GM18499 (cell line): Measurements from ENCODE around the gene TNFSF4.
"Not testable (repeated sequence)": the region's sequence is repeated elsewhere in the genome, so short reads cannot be mapped to it uniquely, and the experiment has no call there.

ENCODE experiments used
- ATAC-seq: cut with Tn5 transposase; IDR thresholded peaks from one replicate; pipeline ENCODE4 v1.9.1; 2021; ENCODE audit warnings: moderate number of reproducible peaks; ENCODE audit not compliant: insufficient read depth, unreplicated experiment

The TNFSF4 gene

DNA sequence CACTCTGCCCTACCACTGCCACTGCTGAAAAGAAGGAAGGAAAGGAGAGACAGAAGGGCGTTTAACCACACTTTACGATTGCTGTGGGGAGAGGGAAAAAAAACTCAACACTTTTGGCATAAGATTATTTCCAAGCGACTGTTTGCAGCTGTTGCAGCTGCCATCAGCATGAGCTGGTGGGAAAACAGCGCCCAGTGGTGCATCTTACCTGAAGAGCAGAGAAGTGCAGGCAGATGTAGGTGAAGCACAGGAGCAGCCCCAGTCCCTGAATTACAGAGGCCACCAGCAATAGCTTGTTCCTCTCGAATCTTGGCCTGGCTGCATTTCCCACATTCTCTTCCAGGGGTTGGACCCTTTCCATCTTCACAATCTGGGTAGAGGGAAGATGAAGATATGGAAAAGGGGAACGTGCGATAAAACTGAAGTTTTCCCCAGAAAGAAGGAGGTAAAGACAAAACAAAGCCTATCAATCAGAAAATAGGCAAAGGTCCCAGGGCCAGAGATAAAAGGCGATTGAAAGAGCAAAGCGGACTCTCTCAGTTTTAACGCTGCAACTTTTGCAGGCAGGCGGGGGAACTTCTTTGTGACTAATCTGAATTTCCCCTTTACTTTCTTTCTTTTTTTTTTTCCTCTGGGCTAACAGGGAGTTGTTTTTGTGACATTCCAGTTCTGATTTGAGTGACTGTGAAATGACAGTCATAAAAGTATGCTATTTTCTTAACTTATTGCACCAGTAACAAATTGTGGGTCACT is at the start of gene TNFSF4:
TSS of gene TNFSF4 (minus strand) at position 516 of the 753 bp plus-strand sequence. CDS start at position 361, 155 bp downstream.
- ATAC-seq, result no peak

DNA sequence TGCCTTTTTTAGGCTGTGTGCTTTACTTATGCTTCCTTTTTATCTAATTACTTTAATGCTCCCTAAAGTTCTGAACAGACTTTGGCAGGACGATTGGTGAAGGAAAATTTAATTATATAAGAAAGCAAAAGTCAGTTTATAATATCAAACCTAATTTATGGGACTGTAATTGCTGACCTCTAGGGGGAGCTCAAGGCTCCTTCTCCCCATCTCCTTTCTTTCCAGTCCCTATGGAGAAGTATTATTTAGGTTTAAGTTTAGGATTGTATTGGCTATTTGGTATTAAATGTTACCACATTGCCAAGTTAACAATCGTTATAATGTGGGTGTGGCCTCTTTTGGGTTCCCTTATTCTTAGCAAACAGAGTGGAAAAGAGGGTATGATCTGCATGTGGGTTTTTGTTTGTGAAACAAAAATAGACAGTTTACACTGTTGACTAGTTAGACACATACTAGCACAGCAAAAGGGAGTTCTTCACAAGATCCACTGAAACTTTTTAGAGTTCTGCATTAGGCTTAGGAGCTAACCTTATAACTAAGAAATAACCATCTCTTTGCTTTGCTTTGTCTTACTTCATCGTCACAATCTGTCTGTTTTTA is 48.2 kb upstream of the TNFSF4 start:
- ATAC-seq, result no peak

- no peak for ATAC-seq
Observed at GRCh38 chr1:173253046-173253445, 45.9 kb upstream of the TNFSF4 start.

DNA sequence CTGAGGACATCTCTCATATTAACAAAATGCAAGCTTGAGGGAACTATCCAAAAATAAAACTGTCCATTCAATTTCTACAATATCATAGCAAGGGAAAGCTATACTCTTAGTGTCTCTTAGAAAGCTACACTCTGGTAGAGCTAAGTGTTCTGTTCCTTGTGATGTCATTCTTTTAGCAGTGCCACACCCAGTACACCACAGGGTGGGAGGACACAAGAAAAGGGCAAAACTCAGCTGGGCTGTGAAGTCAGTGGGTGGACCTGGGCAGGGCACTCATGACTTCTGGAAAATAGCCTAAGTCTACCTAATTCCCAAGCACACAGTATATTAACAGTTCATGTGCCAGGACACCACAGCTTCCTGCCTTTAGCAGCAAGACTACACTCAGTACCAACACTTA is 42.2 kb upstream of the TNFSF4 start:
- ATAC-seq, result no peak

DNA sequence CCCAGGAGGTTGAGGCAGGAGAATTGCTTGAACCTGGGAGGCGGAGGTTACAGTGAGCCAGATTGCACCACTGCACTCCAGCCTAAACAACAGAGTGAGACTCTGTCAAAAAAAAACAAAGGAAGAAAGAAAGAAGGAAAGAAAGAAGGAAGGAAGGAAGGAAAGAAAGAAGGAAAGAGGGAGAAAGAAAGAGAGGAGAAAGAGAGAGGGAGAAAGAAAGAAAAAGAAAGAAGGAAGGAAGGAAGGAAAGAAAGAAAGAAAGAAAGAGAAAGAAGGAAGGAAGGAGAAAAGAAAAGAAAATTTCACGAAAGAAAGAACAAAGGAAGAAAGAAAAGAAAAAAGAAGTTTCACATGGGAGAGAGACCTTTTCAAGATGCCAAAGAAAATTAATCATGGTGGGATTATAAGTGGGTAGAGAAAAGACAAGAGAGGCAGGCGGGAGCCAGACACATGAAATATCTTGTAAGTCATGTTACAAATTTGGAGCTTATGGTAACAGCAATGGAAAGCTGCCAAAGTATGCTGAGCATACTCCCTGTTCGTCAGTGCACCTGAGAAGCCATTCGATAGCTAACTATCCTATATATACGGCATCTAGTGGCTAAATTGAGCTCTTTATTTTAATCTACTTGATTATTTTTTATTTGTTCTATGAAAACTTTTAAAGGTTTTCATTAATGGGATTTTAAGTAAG is 41.3 kb upstream of the TNFSF4 start:
- no peak for ATAC-seq

DNA sequence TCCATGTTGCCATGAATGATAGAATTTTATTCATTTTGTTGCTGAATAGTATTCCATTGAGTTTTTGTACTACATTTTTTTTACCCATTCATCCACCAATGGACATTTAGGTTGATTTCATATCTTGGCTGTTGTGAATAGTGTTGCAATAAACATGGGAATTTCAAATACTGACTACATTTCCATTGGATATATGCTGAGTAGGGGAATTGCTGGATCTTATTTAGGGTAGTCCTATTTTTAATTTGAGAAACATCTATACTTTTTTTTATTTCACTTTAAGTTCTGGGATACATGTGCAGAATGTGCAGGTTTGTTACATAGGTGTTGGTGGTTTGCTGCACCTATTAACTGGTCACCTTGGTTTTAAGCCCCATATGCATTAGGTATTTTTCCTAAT is 38.8 kb upstream of the TNFSF4 start:
- ATAC-seq, result no peak

DNA sequence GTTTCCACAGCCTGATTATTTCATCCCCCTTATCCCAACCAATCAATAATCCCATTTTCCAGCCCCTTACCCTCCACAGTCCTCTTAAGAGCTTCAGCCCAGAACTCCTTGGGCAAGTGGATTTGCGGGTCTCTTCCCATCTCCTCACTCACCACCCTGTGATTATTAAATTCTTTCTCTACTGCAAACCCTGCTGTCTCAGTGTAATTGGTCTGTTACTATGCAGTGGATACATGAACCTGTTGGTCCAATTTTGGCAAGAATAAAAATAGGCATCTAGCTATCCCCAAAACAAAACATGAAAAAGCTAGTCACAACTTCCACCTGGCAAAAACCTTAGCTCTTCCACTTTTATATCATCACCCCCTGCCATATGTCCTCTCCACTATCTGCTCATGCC is 36.2 kb upstream of the TNFSF4 start:
- ATAC-seq, result no peak

DNA sequence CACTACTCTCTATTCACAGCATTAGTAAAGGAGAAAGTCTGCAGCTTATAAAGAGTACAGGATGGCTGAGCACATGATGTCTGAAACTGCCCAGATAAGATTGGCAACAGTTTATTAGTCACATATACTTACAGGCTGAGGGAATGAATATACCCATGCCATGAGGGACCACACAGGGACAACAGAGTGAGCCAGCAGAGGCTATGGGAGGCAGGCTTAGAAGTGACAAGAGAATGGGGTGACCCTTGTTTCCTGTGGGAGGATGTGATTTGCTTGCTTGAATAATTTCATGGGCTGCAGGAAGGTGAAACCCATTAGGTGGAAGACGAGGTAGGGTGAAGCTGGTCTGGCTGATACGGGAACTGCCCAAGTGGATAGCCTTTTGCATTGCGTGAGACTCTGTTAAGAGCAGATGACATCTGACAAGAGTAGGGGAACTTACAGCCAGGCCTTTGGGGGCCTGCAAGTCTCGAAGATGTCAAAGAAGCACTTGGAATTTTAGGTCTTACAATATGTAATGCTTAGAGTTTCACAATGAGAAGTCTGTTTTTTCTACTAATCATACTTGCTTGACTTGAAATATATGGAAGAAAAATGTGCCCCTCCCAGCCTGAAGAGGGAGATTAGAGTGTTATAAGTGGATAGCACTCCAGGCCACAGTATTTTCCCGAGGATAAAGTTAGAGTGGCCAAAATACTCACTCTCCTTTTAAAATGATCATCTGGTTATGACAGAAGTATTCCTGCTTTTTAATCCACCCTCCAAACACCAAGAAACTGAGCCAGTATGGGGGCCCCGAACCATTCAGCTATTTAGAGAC is 34.6 kb upstream of the TNFSF4 start:
- no peak for ATAC-seq

DNA sequence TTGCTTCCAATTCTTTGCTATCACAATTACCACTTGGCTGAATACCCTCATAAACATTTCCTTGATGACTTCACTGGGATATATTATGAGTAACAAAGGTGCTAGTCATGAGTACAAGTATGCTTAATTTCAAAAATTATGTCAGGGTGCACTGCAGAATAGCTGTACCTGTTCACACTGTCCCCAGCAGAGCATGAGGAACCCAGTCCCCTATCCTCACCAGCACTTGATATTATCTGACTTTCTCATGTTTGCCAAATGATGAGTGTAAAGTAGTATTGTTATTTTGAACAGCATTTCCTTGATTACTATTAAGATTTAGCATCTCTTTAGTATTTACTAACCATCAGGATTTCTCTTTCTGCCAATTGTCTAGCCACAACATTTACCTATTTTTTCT is 33.5 kb upstream of the TNFSF4 start:
- no peak for ATAC-seq

DNA sequence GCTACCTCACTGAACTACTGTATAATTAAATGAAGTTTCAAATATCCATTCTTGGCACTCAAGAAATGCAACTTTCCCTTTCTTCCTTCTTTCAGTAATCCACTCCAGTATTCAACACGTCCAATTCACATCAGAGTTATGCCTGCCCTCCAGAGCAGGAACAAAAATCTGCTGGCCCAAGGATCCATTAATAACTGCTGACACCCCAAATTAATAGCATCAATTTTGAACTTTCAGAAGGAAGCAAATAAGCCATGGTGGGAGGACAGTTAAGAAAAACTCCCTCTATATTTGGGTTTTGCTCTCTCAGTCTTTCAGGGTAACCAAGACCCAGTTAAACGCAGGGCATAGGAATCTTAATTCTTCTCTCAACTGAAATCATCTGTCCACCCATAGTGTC is 31.9 kb upstream of the TNFSF4 start:
- ATAC-seq, result no peak

DNA sequence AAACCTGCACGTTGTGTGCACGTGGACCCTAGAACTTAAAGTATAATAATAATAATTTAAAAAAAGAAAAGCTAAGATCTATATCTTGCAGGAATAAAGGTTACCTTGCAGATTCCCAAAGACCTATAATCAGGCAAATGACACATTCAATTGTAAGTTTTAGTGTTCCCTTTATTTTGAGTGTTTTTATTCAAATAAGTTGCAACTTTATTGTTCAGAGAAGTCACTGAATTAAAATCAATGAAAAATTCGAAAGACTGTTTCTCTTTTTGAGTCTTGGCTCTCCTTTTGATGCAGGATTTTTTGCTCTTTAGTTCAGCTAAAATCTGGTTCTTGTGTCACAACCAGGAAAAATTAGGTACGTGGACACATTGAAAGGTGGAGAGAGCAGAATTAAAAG is 27.8 kb upstream of the TNFSF4 start:
- ATAC-seq, result no peak

GRCh38 chr1:173234434-173234833 is 27.3 kb upstream of the TNFSF4 start:
- not testable (repeated sequence) for ATAC-seq

DNA sequence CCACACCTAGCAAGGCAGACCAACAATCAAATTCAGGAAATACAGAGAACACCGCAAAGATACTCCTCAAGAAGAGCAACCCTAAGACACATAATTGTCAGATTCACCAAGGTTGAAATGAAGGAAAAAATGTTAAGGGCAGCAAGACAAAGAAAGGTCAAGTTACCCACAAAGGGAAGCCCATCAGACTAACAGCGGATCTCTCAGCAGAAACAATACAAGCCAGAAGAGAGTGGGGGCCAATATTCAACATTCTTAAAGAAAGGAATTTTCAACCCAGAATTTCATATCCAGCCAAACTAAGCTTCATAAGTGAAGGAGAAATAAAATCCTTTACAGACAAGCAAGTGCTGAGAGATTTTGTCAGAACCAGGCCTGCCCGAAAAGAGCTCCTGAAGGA is 21.9 kb upstream of the TNFSF4 start:
- ATAC-seq, result not testable (repeated sequence)

DNA sequence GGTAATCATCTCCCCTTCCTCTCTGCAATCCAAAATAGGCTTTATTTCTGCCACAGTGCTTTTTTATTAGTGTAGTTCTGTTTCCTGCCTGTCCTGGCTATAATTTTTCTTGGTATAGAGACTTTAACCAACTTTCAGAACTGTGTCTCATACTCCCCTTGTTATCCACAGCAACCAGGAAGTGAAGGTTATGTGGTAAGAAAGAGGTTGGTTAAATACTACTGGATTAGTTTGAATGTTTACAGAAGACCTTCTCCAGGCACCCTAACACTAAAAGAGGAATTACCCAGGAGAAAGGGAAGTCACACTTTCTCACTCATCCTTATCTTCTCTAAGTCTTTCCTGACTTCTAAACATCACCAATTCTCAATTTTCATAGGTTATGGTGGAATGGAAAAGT is 17.8 kb upstream of the TNFSF4 start:
- ATAC-seq, result no peak

- no peak for ATAC-seq
Observed at GRCh38 chr1:173224280-173224892, 17.3 kb upstream of the TNFSF4 start.

DNA sequence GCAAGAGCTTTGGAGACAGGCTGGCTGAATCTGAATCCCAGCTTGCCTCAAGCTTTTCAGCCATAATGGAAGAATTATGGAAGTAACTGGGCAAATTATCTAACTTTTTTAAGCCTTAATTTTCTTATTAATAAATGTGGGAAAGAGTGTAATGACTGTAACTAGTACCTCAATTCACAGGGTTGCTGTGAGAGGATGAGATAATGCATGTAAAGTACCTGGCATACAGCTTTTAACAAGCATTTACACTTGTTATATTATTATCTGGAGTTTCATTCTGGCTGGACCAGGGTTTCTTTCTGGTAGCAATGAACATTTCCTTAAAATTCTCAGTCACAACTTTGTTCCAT is 15.9 kb upstream of the TNFSF4 start:
- no peak for ATAC-seq

GRCh38 chr1:173222149-173223030 is 15.3 kb upstream of the TNFSF4 start:
- ATAC-seq, result no peak

DNA sequence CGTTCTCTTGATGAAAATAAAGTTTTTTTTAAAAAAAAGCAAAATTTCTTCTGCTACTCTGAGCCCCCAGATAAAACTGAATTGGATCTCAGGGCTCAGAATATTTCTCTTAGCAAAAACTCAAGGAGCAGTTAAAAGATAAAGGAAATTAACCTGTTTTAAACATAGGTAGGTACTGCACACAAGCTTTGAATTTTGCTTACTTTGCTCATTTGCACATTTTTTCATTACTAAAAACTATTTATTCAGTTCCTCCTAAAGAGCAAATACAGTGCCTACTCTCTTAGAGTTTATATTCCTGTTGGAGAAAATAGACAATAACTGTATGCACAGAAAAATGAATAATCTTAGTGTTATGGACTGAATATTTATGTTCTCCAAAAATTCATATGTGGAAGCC is 13.0 kb upstream of the TNFSF4 start:
- ATAC-seq, result no peak

DNA sequence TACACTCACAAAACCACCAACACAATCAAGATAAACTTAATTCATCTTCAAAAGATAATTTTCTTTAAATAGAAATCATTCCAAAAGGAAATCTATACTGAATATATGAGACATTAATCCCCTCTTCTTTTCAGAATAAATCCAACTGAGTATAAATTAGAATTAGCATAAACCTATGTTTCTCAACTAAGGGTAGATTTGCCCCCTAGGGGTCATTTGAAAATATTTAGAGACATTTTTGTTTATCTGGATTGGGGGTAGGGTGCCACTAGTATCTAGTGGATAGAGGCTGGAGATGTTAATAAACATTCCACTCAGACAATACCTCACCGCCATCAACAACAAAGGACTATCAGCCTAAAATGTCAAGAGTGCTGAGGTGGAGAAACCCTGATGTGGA is 6.5 kb upstream of the TNFSF4 start:
- ATAC-seq, result no peak
